A204.1 (cell line): ENCODE measurements around the gene HSPA1A.
A peak's percentile ranks its signal among the peaks of the same experiment; 100 is the strongest.
"Not testable (repeated sequence)": the region's sequence is repeated elsewhere in the genome, so short reads cannot be mapped to it uniquely, and the experiment has no call there.

Experiments used
- FAIRE-seq: peaks from 2 replicates; lab custom pipeline; 2012; peaks lifted over from hg19 to GRCh38; lab: Jason Lieb, UNC

HSPA1A gene

DNA sequence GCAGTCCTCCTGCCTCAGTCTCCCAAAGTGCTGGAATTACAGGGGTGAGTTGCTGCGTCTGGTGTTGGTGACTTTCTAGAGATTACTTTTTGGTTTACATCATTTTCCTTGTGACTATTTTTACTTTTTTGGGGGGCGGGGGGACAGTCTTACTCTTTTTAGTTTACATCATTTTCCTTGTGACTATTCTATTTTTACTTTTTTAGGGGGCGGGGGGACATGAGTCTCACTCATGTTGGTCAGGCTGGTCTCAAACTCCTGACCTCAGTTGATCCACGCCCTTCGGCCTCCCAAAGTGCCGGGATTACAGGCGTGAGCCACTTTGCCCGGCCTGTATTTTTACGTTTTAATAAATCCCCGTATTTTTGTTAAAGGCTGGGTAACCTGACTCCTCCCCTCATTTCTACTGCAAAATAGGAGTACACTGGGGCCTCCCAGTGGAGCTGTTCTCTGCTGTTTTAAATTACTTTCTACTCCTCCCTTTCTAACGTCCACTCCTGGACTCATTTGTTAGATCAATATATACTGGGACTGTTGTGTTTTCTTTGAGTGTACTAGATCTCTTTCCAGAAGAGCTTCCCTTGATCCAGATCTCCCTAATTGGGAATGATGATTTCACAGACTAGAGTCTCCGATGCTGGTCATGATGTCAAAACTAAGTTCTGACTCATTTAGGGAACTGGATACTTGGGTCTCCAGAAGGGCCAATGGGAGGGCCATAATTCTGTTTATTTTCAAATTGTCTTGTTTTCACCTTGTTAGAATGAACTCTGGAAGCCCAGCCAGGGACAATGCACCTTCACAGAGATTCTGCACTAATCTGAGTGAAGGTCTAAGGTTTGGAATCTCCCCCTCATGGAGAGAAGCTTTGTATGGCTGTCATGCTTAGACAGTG, 21.4 kb downstream of the HSPA1A start:
- no peak for FAIRE-seq

DNA sequence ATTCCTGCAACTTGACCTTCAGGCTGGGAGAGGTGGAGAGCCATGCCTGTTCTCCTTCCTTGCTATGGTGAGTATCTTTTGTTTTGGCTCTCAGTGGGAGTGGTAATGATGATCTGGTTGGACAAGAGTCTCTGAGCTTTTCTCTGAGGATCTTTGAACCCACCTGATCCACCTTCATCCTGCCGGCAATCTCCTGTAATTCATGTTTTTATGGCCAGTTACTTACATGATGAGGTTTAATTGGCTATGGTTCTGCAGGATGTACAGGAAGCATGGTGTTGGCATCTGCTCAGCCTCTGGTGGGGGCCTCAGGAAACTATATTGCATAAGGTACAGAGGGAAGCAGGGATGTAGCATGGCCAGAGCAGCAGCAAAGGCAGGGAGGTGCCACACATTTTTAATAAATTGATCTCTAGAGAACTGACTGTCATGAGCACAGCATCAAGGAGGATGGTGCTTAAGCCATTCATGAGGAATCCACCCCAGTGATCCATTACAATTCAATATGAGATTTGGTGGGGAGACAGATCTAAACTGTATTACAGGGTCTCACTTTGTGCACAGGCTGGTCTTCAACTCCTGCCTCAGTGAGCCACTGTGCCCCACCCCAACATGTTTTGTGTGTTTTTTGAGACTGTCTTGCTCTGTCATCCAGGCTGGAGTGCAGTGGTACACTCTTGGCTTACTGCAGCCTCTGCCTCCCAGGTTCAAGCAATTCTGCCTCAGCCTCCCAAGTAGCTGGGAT, 22.2 kb downstream of the HSPA1A start:
- no peak for FAIRE-seq

DNA sequence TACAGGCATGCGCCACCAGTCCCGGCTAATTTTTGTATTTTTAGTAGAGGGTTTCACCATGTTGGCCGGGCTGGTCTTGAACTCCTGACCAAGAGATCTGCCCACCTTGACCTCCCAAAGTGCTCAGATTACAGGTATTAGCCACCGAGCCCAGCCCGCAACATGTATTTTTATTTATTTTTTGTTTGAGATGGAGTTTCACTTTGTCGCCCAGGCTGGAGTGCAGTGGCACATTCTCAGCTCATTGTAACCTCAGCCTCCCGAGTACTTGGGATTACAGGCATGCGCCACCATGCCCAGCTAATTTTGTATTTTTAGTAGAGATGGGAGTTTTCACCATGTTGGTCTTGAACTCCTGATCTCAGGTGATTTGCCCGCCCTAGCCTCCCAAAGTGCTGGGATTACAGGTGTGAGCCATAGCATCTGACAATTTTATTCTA, 22.8 kb downstream of the HSPA1A start:
- FAIRE-seq = not testable (repeated sequence)

DNA sequence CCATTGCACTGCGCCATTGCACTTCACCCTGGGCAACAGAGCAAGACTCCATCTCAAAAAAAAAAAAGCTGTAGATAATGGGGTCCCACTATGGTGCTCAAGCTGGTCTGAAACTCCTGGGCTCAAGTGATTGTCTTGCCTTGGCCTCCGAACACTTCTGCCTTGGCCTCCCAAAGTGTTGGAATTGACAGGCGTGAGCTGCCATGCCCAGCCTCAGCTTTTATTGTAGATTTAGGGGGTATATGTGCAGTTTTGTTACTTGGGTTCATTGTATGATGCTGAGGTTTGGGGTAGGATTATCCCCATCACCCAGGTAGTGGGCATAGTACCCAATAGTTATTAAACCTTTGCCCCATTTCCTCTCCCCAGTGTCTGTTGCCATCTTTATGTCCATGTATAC, 23.6 kb downstream of the HSPA1A start:
- no peak for FAIRE-seq

DNA sequence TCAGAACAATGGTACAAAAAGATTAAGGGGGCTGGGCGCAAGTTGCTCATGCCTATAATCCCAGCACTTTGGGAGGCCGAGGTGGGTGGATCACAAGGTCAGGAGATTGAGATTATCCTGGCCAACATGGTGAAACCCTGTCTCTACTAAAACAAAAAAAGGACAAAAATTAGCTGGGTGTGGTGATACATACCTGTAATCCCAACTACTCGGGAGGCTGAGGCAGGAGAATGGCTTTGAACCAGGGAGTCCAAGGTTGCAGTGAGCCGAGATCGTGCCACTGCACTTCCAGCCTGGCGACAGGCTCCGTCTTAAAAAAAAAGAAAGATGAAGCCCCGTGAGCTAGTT, 24.4 kb downstream of the HSPA1A start:
- FAIRE-seq = not testable (repeated sequence)

DNA sequence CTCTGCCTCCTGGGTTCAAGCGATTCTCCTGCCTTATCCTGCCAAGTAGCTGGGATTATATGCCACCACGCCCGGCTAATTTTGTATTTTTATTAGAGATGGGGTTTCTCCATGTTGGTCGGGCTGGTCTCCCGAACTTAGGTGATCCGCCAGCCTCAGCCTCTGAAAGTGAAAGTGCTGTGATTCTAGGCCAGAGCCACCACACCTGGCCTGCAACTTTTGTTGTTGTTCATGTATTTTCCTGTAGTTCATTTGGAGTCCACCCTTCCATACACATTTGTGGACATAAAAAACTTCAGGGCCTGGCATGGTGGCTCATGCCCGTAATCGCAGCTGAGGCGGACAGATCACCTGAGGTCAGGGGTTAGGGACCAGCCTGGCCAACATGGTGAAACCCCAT, 26.7 kb downstream of the HSPA1A start:
- no peak for FAIRE-seq

DNA sequence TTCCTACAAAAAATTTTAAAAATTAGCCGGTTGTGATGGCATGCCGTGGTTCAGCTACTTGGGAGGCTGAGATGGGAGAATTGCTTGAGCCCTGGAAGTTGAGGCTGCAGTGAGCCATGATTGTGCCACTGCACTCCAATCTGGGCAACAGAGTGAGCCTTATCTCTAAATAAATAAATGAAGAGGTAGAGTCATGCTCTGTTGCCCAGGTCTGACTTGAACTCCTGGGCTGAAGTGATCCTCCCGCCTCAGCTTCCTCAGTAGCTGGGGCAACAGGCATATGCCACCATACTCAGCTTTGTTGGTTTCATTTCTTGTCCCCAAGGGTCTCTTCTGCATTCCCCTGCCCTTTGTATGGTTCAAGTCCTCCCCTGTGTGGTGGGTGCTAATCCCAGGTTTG, 29.2 kb downstream of the HSPA1A start:
- FAIRE-seq = no peak

DNA sequence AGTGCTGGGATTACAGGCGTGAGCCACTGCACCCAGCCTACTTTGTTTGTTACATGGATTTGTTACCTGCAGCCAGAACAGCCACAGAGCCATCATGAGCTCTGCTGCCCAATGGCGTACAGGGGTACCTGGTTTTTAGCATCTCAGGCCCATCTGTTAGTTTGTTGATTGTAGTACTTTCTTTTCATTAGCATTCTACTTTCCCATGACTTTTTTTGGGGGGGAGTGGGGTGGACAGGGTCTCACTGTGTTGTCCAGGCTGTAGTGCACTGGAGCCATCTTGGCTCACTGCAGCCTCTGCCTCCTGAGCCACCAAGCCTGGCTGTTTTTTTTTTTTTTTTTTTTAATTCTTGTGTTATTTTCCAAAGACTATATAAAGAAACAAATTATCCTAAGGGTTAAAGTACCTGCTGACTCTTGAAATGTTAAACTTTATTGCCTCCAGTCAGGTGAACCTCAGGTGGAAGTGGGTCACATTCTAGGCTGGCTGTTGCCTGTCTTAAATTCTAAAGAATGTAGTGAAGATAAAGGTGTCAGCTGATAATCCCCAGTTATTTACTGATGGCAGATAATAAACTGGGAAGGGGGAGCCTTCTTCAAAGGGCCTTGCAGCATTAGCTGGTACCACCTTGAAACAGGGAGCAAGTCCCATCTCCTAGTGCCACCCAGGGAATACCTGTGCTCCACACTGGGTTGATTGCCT, 32.1 kb downstream of the HSPA1A start:
- no peak for FAIRE-seq

DNA sequence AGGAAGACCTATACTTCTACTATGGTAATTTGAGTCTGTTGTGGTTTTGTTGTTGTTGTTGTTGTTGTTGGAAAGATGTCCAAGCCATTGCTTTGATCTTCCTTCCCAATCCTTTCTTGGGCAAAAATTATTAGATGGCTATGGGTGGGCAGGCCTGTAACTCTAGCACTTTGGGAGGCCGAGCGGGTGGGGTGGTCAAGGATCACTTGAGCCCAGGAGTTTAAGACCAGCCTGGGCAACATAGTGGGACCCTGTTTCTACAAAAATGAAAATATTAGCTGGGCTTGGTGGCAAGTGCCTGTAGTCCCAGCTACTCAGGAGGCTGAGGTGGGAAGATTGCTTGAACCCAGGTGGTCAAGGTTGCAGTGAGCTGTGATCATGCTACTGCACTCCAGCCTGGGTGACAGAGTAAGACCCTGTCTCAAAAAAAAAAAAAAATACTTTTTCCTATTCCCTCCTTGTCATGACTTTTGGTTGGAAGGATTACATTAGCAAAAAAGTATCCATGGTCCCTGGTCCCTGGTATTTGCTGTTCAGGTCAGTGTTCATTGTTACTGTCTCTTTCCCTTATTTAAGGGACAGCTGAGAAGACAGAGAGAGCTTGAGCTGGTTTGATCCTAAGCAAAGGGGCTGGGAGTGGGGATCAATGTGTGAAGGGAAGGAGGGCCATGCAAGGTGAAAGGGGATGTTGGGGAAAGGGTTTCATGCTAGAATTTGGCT, 35.6 kb downstream of the HSPA1A start:
- FAIRE-seq = no peak

DNA sequence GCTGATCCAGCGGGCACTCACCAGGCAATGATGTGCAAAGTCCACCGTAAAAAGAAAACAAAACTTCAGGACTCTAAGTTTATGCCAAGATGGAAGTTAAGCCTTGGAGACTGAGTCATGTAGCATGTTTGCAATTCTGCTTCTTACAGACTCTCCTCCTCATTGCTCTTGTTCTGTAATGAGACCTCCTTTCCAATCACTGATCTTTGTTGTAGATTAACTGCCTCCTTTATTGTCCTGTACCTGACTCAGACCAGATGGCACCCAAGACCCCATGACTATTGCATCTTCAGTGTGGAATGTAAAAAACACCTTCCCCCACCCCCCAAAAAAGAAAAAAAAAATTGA, 36.1 kb downstream of the HSPA1A start:
- no peak for FAIRE-seq

DNA sequence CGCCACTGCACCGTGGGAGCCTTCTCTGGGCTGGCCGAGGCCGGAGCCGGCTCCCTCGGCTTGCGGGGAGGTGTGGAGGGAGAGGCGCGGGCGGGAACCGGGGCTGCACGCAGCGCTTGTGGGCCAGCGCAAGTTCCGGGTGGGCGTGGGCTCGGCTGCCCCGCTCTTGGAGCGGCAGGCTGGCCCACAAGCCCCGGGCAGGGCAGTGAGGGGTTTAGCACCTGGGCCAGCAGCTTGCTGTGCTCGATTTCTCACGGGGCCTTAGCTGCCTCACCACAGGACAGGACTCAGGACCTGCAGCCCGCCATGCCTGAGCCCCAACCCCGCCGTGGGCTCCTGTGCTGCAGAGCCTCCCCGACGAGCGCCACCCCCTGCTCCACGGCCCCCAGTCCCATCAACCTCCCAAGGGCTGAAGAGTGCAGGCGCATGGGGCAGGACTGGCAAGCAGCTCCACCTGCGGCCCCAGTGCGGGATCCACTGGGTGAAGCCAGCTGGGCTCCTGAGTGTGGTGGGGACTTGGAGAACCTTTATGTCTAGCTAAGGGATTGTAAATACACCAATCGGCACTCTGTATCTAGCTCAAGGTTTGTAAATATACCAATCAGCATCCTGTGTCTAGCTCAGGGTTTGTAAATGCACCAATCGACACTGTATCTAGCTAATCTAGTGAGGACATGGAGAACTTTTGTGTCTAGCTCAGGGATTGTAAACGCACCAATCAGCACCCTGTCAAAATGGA, 36.8 kb downstream of the HSPA1A start:
- not testable (repeated sequence) for FAIRE-seq

DNA sequence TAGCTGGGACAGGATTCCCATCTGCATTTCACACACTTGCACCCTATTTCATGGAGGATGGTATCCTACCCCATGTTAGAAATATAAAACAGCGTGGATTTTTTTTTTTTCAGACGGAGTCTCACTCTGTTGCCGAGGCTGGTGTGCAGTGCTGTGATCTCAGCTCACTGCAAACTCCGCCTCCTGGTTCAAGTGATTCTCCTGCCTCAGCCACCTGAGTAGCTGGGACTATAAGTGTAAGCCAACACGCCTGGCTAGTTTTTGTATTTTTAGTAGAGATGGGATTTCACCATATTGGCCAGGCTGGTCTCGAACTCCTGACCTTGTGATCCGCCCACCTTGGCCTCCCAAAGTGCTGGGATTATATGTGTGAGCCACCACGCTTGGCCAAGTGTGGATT, 42.4 kb downstream of the HSPA1A start:
- FAIRE-seq = not testable (repeated sequence)

DNA sequence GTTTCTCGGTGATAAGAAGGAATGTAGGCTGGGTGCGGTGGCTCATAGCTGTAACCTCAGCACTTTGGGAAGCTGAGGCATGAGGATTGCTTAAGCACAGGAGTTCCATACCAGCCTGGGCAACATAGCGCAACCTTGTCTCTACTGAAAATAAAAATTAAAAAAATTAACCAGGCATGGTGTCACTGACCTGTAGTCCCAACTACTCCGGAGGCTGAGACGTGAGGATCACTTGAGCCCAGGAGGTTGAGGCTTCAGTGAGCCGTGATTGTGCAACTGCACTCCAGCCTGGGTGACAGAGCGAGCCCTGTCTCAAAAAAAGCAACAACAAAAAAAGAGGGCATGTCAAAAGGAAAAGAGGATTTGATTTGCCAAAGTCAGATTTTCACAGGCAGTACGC, 43.4 kb downstream of the HSPA1A start:
- no peak for FAIRE-seq

DNA sequence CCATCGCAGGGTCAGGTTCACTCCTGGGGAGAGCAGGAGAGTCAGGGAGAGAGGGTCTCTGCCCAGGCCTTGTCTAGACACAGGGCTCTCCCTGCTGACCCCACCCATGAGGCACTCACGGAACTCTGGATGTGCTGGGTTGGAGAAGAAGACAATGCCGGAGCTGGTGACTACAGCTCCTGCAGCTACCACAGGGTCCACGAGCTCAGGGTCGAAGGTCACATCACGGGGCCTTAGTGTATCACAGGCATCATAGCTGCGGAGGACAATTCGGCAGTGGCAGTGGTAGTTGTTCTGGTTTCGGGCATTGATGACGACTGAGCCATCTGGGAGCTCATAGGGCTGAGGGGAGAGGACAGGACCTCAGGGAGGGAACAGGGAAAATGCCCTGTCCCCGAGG, 44.6 kb downstream of the HSPA1A start:
- no peak for FAIRE-seq

DNA sequence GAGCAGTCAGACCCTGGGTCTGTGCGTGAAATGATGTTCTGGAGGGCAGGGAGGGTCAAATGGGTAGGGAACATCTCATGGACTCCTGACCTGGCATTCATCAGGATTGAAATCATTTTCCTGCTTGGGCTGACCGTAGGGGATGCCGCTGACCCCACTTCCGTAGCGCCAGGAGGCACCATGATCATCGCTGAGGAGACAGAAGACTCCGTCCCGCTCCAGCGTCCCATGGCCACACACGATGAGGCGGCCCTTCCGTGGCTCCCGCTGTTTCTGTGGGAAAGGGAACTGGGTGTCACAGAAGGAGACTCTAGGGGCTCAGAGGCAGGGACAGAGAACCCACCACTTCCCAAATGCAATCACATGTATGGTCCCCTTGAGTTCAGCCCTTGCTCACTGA, 45.0 kb downstream of the HSPA1A start:
- FAIRE-seq = no peak

DNA sequence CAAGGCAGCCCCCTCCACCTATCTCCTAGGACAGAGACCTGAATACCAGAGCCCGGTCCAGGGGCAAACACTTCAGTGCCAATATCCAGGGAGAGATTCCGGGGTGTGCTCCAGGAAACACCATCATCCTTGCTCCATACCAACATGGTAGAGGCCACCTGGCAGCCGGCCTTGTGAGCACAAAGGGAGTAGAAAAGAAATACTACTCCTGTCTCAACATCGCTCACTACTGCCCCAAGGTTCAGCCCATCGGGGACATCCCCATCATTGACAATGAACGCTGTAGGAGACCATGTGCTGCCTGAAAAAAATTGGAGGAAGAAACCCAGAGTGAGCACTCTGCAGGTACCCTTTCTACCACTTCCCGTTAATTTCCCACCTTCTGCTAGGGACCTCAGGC, 45.8 kb downstream of the HSPA1A start:
- FAIRE-seq = no peak

DNA sequence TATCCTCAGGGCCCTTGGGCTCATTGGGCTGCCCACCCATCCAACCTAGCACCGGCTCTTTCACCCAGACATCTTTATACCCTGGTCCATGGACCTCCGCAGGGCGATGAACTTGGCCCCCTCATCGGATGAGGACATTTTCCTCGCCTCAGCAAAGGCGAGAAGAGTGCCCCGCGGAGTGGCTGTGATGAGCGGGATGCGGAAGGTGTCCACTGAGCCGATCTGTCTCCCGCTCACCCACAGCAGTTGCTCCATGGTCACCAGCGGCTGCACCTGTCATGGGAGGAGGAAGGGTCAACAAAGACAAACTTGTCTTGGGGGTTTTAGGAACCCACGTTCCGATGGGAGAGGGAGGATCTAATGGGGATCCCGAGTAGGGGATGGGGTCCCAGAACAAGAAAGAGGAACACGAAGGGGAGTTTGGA, 46.6 kb downstream of the HSPA1A start:
- no peak for FAIRE-seq

DNA sequence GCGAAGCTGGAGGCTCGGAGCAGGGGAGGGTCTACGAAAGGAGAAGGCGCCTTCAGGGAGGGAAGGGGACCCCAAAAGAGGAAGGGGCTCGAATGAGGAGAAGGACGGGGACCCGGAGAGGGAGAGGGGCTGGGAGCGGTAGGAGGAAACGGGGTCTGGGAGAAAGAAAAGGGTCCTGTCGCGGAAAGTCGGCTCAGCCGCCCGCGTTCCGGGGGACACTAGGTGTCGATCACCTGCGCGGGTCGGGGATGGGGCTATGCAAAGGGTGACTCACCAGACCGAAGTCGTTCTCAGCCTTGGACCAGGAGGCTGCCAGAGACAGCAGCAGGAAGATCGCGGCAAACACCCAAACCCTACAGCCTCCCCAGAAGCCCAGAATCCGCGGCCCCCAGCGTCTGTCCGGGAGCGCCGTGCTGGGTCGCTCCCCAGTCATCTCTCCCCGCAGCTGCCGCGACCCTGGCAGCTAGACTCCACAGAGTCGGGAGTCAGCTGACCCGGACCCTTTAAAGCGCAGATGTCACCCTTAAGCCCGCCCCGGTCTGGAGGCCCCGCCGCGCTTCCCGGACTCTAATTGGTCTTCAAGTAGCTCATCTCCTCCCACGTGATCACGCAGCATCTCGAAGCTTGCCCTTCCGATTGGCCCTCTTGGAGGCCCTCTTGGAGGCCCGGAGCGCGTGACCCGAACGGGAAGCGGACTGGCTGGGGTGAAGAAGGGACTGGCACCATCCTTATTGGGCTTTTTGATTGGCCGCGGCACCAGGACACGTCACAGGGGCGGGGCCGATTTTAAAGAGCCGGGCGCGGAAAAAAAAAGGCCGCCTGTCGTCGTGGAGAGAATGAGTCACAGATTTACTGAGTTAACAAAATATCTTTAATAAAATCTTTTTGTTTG, 47.2 kb downstream of the HSPA1A start, which contains the start of gene NEU1:
NEU1 (minus strand) TSS at position 478 of the 892 bp plus-strand sequence; CDS start at position 433, 45 bp downstream.
- FAIRE-seq = peak; percentile 99

DNA sequence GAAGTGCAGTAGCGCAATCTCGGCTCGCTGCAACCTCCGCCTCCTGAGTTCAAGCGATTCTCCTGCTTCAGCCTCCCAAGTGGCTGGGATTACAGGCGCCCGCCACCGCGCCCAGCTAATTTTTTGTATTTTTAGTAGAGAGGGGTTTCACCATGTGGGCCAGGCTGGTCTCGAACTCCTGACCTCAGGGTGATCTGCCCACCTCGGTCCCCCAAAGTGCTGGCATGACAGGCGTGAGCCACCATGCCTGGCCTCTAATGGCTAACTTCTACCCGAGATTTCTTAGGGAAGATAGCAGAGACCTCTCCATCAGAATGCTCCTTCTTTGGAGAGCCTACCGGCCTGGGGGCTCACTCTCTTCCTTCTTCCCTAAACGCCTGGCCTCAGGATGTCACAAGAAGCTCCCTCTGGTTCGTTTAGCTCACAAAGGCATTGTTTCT, 48.8 kb downstream of the HSPA1A start:
- not testable (repeated sequence) for FAIRE-seq

DNA sequence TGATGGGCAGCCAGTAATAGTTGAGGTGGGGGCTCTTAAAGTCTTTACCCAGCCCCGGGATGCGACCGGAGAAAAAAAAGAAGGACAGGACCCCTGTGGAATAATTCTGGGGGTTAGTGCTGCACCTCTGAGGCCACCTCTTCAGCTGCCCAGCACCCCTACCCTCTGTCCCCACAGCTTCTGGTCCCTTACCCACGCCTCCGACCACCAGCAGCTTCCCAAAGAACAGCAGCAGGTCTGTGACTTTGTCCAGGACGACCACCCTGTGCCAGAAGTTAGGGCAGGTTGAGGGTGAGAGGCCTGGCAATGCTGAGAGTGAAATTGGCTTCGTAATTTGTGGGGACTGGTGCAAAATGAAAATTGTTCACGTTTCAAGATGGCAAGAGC, 49.5 kb downstream of the HSPA1A start:
- FAIRE-seq = no peak
